DOHH2 (cell line): Measurements from ENCODE around the gene USP46.

Source experiments
- H3F3A ChIP-seq: fragments of 200-600 bp; sonication (generic), shearing (Covaris generic); 2 replicates; pipeline ENCODE4 v1.6.0; 2016; ENCODE audit warnings: antibody characterized with exemption, mild to moderate bottlenecking; ENCODE audit not compliant: control insufficient read depth, insufficient read depth
- H3K27ac ChIP-seq: fragments of 200-600 bp; sonication (generic); 2 replicates; pipeline ENCODE4 v1.5.1; 2014; ENCODE audit warnings: low read depth, mild to moderate bottlenecking, low read length, moderate library complexity
- H3K27me3 ChIP-seq: fragments of 200-600 bp; sonication (generic); 2 replicates; pipeline ENCODE4 v1.6.1; 2014; ENCODE audit warnings: mild to moderate bottlenecking, low read length, mixed read lengths; ENCODE audit not compliant: control insufficient read depth
- H3K36me3 ChIP-seq: fragments of 200-600 bp; sonication (generic); 2 replicates; pipeline ENCODE4 v1.6.1; 2014; ENCODE audit warnings: mild to moderate bottlenecking, low read length, moderate library complexity, mixed read lengths; ENCODE audit not compliant: control insufficient read depth
- H3K4me1 ChIP-seq: fragments of 200-600 bp; sonication (generic); 2 replicates; pipeline ENCODE4 v1.6.1; 2014; ENCODE audit warnings: mild to moderate bottlenecking, low read length, mixed read lengths; ENCODE audit not compliant: control insufficient read depth
- H3K4me2 ChIP-seq: fragments of 200-600 bp; sonication (generic); 2 replicates; pipeline ENCODE4 v1.6.0; 2014; ENCODE audit warnings: mild to moderate bottlenecking, low read length, moderate library complexity
- H3K4me3 ChIP-seq: fragments of 200-600 bp; sonication (generic); 2 replicates; pipeline ENCODE4 v1.5.1; 2014; ENCODE audit warnings: mild to moderate bottlenecking, low read length, mixed read lengths
- H3K79me2 ChIP-seq: fragments of 200-600 bp; sonication (generic); 2 replicates; pipeline ENCODE4 v1.6.1; 2014; ENCODE audit warnings: mild to moderate bottlenecking, low read length, mixed read lengths; ENCODE audit not compliant: control insufficient read depth
- H3K9me2 ChIP-seq: fragments of 200-600 bp; sonication (generic); replicated peaks from 2 replicates; pipeline ENCODE4 v1.6.1; 2014; ENCODE audit warnings: mild to moderate bottlenecking, low read length, mixed read lengths; ENCODE audit not compliant: control insufficient read depth
- H3K9me3 ChIP-seq: fragments of 200-600 bp; sonication (generic); 2 replicates; pipeline ENCODE4 v1.6.1; 2014; ENCODE audit warnings: antibody characterized with exemption, low read length, mixed read lengths; ENCODE audit not compliant: control insufficient read depth, insufficient read depth
- H4K20me1 ChIP-seq: fragments of 200-600 bp; sonication (generic); 2 replicates; pipeline ENCODE4 v1.6.0; 2014; ENCODE audit warnings: low read depth, mild to moderate bottlenecking, antibody characterized with exemption, low read length, moderate library complexity; ENCODE audit not compliant: control insufficient read depth, insufficient read depth
- EZH2phosphoT487 ChIP-seq: fragments of 200-600 bp; sonication (generic); IDR thresholded peaks from 2 replicates; pipeline ENCODE4 v1.6.1; 2017; ENCODE audit warnings: borderline replicate concordance, mild to moderate bottlenecking, antibody characterized with exemption, low read length, moderate library complexity, mixed read lengths
- TF ChIP-seq, protein P1 (sequence below): fragments of 200-600 bp; sonication (generic); IDR thresholded peaks from one replicate; pipeline ENCODE4 v1.5.1; 2014; ENCODE audit warnings: antibody characterized with exemption, mild to moderate bottlenecking, low read depth, low read length; ENCODE audit not compliant: poor library complexity, severe bottlenecking

USP46 gene

DNA sequence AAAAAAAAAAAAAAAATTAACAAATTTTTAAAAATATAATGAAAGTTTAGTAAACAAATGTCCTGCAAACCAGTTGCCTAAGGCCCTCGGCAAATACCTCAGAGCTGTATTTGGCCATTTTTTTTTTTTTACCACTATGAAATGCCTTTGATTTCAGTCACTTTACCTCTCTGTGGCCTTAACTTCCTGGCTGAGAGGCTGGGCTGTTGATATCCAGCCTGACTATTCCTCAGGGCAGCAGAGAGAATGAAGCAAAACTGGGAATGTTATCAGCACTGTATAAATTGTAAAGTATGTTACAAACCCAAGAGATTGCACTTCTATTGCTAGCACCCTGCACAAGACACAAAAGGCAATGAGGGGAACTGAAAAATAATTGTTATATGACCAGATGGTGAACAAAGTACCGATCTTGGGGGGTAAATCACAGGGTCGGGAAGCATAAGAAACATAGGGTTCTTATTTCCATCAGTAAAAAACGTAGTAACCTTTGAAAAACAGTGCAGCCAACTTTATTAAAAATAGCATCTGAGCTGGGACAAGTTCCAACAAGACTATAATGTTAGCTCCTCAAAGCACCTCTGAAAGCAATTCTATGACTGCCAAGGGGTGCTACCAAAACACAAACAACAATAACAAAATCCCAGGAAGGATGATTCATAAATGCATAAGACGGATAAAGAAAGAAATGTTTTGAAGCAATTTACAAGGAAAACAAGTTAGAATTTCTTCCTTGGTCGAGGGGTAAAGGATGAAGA is 18.1 kb downstream of the USP46 start:
- 0 out of 2 replicates have a peak, but pooled peaks cover 4% of the 10 kb centered on the region for H3K36me3 ChIP-seq
- H4K20me1 ChIP-seq = peaks cover 3% of the 10 kb centered on the region; the same call in 1 of the 2 replicates
- H3K27ac ChIP-seq = no peak overlapping the region
- H3K4me3 ChIP-seq = no peak overlapping the region
- H3K4me2 ChIP-seq = no peak overlapping the region
- H3K79me2 ChIP-seq = peaks cover 93% of the 10 kb centered on the region
- H3K4me1 ChIP-seq = peaks cover 37% of the 10 kb centered on the region
- H3K9me2 ChIP-seq = no peaks in the 10 kb centered on the region
- no peaks in the 10 kb centered on the region for H3K9me3 ChIP-seq
- TF ChIP-seq EZH2phosphoT487 = no peak
- TF ChIP-seq, protein P1, sequence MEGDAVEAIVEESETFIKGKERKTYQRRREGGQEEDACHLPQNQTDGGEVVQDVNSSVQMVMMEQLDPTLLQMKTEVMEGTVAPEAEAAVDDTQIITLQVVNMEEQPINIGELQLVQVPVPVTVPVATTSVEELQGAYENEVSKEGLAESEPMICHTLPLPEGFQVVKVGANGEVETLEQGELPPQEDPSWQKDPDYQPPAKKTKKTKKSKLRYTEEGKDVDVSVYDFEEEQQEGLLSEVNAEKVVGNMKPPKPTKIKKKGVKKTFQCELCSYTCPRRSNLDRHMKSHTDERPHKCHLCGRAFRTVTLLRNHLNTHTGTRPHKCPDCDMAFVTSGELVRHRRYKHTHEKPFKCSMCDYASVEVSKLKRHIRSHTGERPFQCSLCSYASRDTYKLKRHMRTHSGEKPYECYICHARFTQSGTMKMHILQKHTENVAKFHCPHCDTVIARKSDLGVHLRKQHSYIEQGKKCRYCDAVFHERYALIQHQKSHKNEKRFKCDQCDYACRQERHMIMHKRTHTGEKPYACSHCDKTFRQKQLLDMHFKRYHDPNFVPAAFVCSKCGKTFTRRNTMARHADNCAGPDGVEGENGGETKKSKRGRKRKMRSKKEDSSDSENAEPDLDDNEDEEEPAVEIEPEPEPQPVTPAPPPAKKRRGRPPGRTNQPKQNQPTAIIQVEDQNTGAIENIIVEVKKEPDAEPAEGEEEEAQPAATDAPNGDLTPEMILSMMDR = no peak
- H3F3A ChIP-seq = peaks cover 3% of the 10 kb centered on the region; the same call in 1 of the 2 replicates
- H3K27me3 ChIP-seq = no peaks in the 10 kb centered on the region

DNA sequence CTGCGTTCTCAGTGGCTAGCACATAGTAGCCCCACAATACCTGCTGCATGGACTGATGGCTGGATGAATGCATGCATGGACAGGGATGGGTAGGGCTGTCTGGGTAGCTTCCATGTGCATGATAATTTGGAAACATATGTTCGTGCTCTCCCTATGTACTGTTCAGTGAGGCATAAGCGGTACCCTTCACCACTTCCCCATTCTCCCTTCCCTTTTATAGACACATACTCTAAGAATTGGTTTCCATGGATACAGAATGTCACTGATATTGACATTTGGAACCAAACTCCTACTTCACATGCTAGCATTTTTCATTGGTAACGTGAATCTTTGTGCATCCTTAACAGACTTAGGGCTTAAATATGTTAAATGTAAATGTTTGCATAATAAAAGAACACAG is 20.4 kb downstream of the USP46 start:
- TF ChIP-seq EZH2phosphoT487 = no peak
- TF ChIP-seq, protein P1 = no peak
- peak overlapping the region; percentile 37 for H3K4me2 ChIP-seq
- peaks cover 18% of the 10 kb centered on the region for H3K4me1 ChIP-seq
- H3K79me2 ChIP-seq = peaks cover 89% of the 10 kb centered on the region
- H3K4me3 ChIP-seq = no peak overlapping the region
- H3K27me3 ChIP-seq = no peaks in the 10 kb centered on the region
- no peaks in the 10 kb centered on the region for H3K9me3 ChIP-seq
- H3K9me2 ChIP-seq = no peaks in the 10 kb centered on the region
- H3K36me3 ChIP-seq = 0 out of 2 replicates have a peak, but pooled peaks cover 4% of the 10 kb centered on the region
- H3K27ac ChIP-seq = no peak overlapping the region
- H4K20me1 ChIP-seq = peaks cover 3% of the 10 kb centered on the region; the same call in 1 of the 2 replicates
- H3F3A ChIP-seq = peaks cover 3% of the 10 kb centered on the region; the same call in 1 of the 2 replicates

DNA sequence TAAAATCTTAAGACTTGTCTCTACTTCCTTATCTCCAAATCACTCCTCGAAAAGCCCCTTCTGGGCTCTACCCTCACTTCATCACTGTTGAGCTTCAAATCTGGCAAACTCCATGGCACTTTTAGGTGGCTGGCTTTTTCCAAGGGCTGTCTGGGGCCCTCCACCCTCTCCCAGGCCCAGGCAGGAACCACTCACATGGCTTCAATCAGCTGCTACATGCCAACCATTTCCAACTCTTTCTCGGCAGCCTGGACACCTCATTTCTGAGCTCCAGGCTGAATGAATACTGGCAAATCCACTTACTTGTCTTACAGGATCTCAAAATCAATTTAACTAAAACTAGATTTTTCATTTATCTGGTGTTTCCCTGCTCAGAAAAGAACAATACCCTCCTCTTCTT is 22.0 kb downstream of the USP46 start:
- Histone ChIP-seq H3F3A (peaks cover 3% of the 10 kb centered on the region; the same call in 1 of the 2 replicates), H3K9me3 (no peaks in the 10 kb centered on the region), H3K79me2 (peaks cover 86% of the 10 kb centered on the region), H3K27me3 (no peaks in the 10 kb centered on the region), H3K4me2 (no peak overlapping the region), H3K27ac (no peak overlapping the region), H4K20me1 (peaks cover 3% of the 10 kb centered on the region; the same call in 1 of the 2 replicates), H3K4me3 (no peak overlapping the region), H3K4me1 (peaks cover 16% of the 10 kb centered on the region), H3K9me2 (no peaks in the 10 kb centered on the region), H3K36me3 (0 out of 2 replicates have a peak, but pooled peaks cover 4% of the 10 kb centered on the region)
- TF ChIP-seq, protein P1 = no peak
- TF ChIP-seq EZH2phosphoT487 = no peak
